ENCODE results near the gene PUM2. TPM values are rescaled to one million over a fixed set of nuclear protein-coding genes. Genes with fewer than 3 reads are reported as not detected.

The PUM2 gene
- total and polyA plus RNA-seq, 7 donors = 30.0 to 87.2 (median 73.4) TPM

GRCh38 chr2:20230114-20230425 lies 120.6 kb downstream of the PUM2 start:
- Histone ChIP-seq H3K9me3 (no peaks in the 10 kb centered on the region), H3K4me1 (peaks cover 0 to 9% (median 8%) of the 10 kb centered on the region in 4 donors), H3K27me3 (no peaks in the 10 kb centered on the region), H3K4me3 (no peak overlapping the region), H3K36me3 (no peaks in the 10 kb centered on the region), H3K27ac (no peak overlapping the region)
- 83 to 95% methylated on average over 4 of the region's 4 CpGs for WGBS, 2 donors
- DNase-seq = no peak
- TF ChIP-seq CTCF (IDR thresholded peaks at IDR 0.05) (no peak), POLR2A (IDR thresholded peaks at IDR 0.05) (no peak), EP300 (IDR thresholded peaks at IDR 0.05) (no peak), POLR2AphosphoS5 (IDR thresholded peaks at IDR 0.05) (no peak)
- intact Hi-C loops (cut with DNase I) = no loop called here

- peaks cover 0 to 13% (median 11%) of the 10 kb centered on the region in 4 donors for H3K4me1 ChIP-seq
- H3K36me3 ChIP-seq = no peaks in the 10 kb centered on the region
- H3K9me3 ChIP-seq = no peaks in the 10 kb centered on the region
- intact Hi-C loops (cut with DNase I) = no loop called here
- H3K27me3 ChIP-seq = no peaks in the 10 kb centered on the region
- no peak overlapping the region for H3K4me3 ChIP-seq
- H3K27ac ChIP-seq = no peak overlapping the region
- no peak for DNase-seq
- TF ChIP-seq POLR2A (IDR thresholded peaks at IDR 0.05) = no peak
- TF ChIP-seq CTCF (IDR thresholded peaks at IDR 0.05) = no peak
- no peak for TF ChIP-seq POLR2AphosphoS5 (IDR thresholded peaks at IDR 0.05)
- no peak for TF ChIP-seq EP300 (IDR thresholded peaks at IDR 0.05)
- 87 to 93% methylated on average over 8 of the region's 8 CpGs for WGBS, 2 donors
Measured at GRCh38 chr2:20229322-20230113, 121.1 kb downstream of the PUM2 start.

- H3K27ac ChIP-seq = no peak overlapping the region
- no peak overlapping the region for H3K4me3 ChIP-seq
- H3K36me3 ChIP-seq = no peaks in the 10 kb centered on the region
- H3K4me1 ChIP-seq = peaks cover 0 to 26% (median 22%) of the 10 kb centered on the region in 4 donors
- intact Hi-C loops (cut with DNase I) = no loop called here
- DNase-seq = no peak
- no peaks in the 10 kb centered on the region for H3K27me3 ChIP-seq
- no peak for TF ChIP-seq POLR2AphosphoS5 (IDR thresholded peaks at IDR 0.05)
- TF ChIP-seq POLR2A (IDR thresholded peaks at IDR 0.05) = no peak
- no peak for TF ChIP-seq CTCF (IDR thresholded peaks at IDR 0.05)
- TF ChIP-seq EP300 (IDR thresholded peaks at IDR 0.05) = no peak
- 94% methylated on average over 10 of the region's 10 CpGs for WGBS, 2 donors
- H3K9me3 ChIP-seq = no peaks in the 10 kb centered on the region
Measured at GRCh38 chr2:20227894-20228505, 122.6 kb downstream of the PUM2 start.

GRCh38 chr2:20226152-20226545 lies 124.5 kb downstream of the PUM2 start:
- no peak overlapping the region for H3K27ac ChIP-seq
- H3K27me3 ChIP-seq = no peaks in the 10 kb centered on the region
- TF ChIP-seq CTCF (IDR thresholded peaks at IDR 0.05) (no peak), POLR2A (IDR thresholded peaks at IDR 0.05) (no peak), EP300 (IDR thresholded peaks at IDR 0.05) (no peak), POLR2AphosphoS5 (IDR thresholded peaks at IDR 0.05) (no peak)
- 85 to 92% methylated on average over 14 of the region's 14 CpGs for WGBS, 2 donors
- H3K4me1 ChIP-seq = peaks cover 0 to 28% (median 23%) of the 10 kb centered on the region in 4 donors
- intact Hi-C loops (cut with DNase I) = no loop called here
- no peak overlapping the region for H3K4me3 ChIP-seq
- no peaks in the 10 kb centered on the region for H3K9me3 ChIP-seq
- DNase-seq = peak; percentile 36
- H3K36me3 ChIP-seq = no peaks in the 10 kb centered on the region

Data from sigmoid colon (tissue), 7 donors.